Measurements from ENCODE around the gene LMAN2.

- no peak for TF ChIP-seq CTCF (IDR thresholded peaks at IDR 0.05; ENCODE audit: low read depth, low read length, poor library complexity, severe bottlenecking)
- no peak for TF ChIP-seq EZH2phosphoT487 (IDR thresholded peaks at IDR 0.05; ENCODE audit: borderline replicate concordance, low read length)
These were observed 21.4 kb upstream of the LMAN2 start for GRCh38 chr5:177372910-177373309.
